GM12878 (cell line): ENCODE data around the gene SNTA1. TPM values are rescaled to one million over a fixed set of nuclear protein-coding genes. Genes with fewer than 3 reads are reported as not detected.

ENCODE experiments used
- ATAC-seq: fragments of 200-7000 bp; cut with Tn5 transposase; 3 replicates; pipeline ENCODE4 v1.9.1; 2020; ENCODE audit warnings: mild to moderate bottlenecking, moderate library complexity
- BruUV-seq: library from RNA; stranded (reverse); fragments of 400-500 nt; replicated peaks from 2 replicates; lab custom pipeline; 2021; lab: Mats Ljungman, UMichigan
- CTCF ChIA-PET: fragments of 300-600 bp; sonication (Branson Sonifier 250); formaldehyde crosslinking; extraction: SDS; loops from one replicate; lab custom pipeline; 2021; ENCODE audit warnings: inconsistent platforms; lab: Yijun Ruan, JAX
- POLR2A ChIA-PET: fragments of 350-600 bp; formaldehyde crosslinking; extraction: SDS; loops from one replicate; lab custom pipeline; 2021; ENCODE audit warnings: inconsistent platforms; lab: Charles Lee
- RAD21 ChIA-PET: fragments of 300-600 bp; sonication (Branson Sonifier 250); formaldehyde crosslinking; loops from one replicate; lab custom pipeline; 2023; ENCODE audit warnings: antibody characterized with exemption; ENCODE audit not compliant: unreplicated experiment; lab: Charles Lee
- SMC1A ChIA-PET: fragments of 300-600 bp; sonication (Branson Sonifier 250); formaldehyde crosslinking; loops from one replicate; lab custom pipeline; 2023; ENCODE audit not compliant: unreplicated experiment, uncharacterized antibody; lab: Charles Lee
- DNase-seq: peaks from one replicate; pipeline ENCODE4 v3.0.0-alpha.2; 2011; ENCODE audit warnings: low read depth, low spot score
- FAIRE-seq: peaks from 3 replicates; lab custom pipeline; 2011; peaks lifted over from hg19 to GRCh38; lab: Jason Lieb, UNC
- H2AFZ ChIP-seq: 2 replicates; pipeline ENCODE4 v1.6.0; 2011; ENCODE audit warnings: low read depth, low read length, control low read depth; ENCODE audit not compliant: control insufficient read depth
- H3K27ac ChIP-seq: 2 replicates; pipeline ENCODE4 v1.5.1; 2011; ENCODE audit warnings: control low read depth; ENCODE audit not compliant: control insufficient read depth, insufficient read depth
- H3K27me3 ChIP-seq, 2 experiments: replicated peaks in 1 of 2; 2 replicates each; pipeline versions ENCODE4 v1.6.0 to v1.6.1; 2011; ENCODE audit warnings: low read length in 1 of 2; ENCODE audit not compliant: control insufficient read depth in 2 of 2, insufficient read depth in 2 of 2
- H3K36me3 ChIP-seq, 2 experiments: 2 replicates each; pipeline ENCODE4 v1.5.1; 2011; ENCODE audit warnings: low read length in 1 of 2; ENCODE audit not compliant: control insufficient read depth in 2 of 2, insufficient read depth in 2 of 2
- H3K4me1 ChIP-seq: 2 replicates; pipeline ENCODE4 v1.6.1; 2011; ENCODE audit warnings: mild to moderate bottlenecking, low read length, moderate library complexity, mixed read lengths; ENCODE audit not compliant: control insufficient read depth, insufficient read depth
- H3K4me2 ChIP-seq: 2 replicates; pipeline ENCODE4 v1.6.0; 2011; ENCODE audit warnings: control low read depth; ENCODE audit not compliant: control insufficient read depth, insufficient read depth
- H3K4me3 ChIP-seq: fragments of 200-600 bp; sonication (generic); 2 replicates; pipeline ENCODE4 v1.5.1; 2016
- H3K79me2 ChIP-seq: 2 replicates; pipeline ENCODE4 v1.6.0; 2011; ENCODE audit warnings: low read length; ENCODE audit not compliant: control insufficient read depth, insufficient read depth
- H3K9ac ChIP-seq: 2 replicates; pipeline ENCODE4 v1.8.0; 2011; ENCODE audit warnings: low read length, control low read depth, mixed read lengths; ENCODE audit not compliant: control insufficient read depth, insufficient read depth
- H3K9me3 ChIP-seq: replicated peaks from 3 replicates; pipeline ENCODE4 v1.5.1; 2011; ENCODE audit warnings: mild to moderate bottlenecking, low read length; ENCODE audit not compliant: control insufficient read depth, insufficient read depth
- H4K20me1 ChIP-seq: 2 replicates; pipeline ENCODE4 v1.6.0; 2011; ENCODE audit not compliant: control insufficient read depth, insufficient read depth
- CBFB ChIP-seq: IDR thresholded peaks from 2 replicates; pipeline ENCODE4 v1.6.1; 2016; ENCODE audit warnings: antibody characterized with exemption, low read depth
- NFYB ChIP-seq: IDR thresholded peaks from 2 replicates; pipeline ENCODE4 v1.6.1; 2011; ENCODE audit warnings: low read depth, mild to moderate bottlenecking, low read length, improper control_type of control experiment, moderate library complexity; ENCODE audit not compliant: insufficient read depth
- POLR2A ChIP-seq: IDR thresholded peaks from 2 replicates; pipeline ENCODE4 v1.6.1; 2011; ENCODE audit warnings: low read depth, mild to moderate bottlenecking, low read length
- WGBS: methylation state at CpG from one replicate; pipeline ENCODE4 v1.1.6; 2016; ENCODE audit warnings: low lambda C conversion rate; ENCODE audit not compliant: insufficient replicate concordance, insufficient coverage; ENCODE audit errors: missing lambda C conversion rate; 5-methylcytosine and 5-hydroxymethylcytosine counted together
- in situ Hi-C: fragments of 300-500 bp; cut with MboI; formaldehyde crosslinking; loops from 9 replicates; pipeline ENCODE4 v1.14.3; 2018; ENCODE audit warnings: mixed read lengths
- intact Hi-C: fragments of 100-400 bp; cut with micrococcal nuclease; formaldehyde crosslinking; loops from one replicate; pipeline ENCODE4 v1.14.2; 2022; ENCODE audit not compliant: unreplicated experiment
- polyA plus RNA-seq, 11 experiments: library from polyadenylated mRNA; depleted of rRNA in 4 of 11; unstranded in 6 of 11; stranded (reverse) in 5 of 11; fragments of >200 nt; fragmentation: Nextera tagmentation in 4 of 11; fragmentation: Illumina TruSeq in 1 of 11; extraction: Ambion mirVana in 4 of 11; extraction: Trizol in 1 of 11; gene quantifications; 1 replicate in 1 of 11; 2 replicates in 10 of 11; pipeline versions ENCODE4 v1.2.1 to v1.2.3, GENCODE V29; 2011 to 2016; ENCODE audit warnings: inconsistent platforms in 2 of 11, missing spikeins in 2 of 11, low read depth in 1 of 11
- total RNA-seq, 4 experiments: library from RNA; depleted of rRNA in 3 of 4; stranded (reverse); fragments of >200 nt in 3 of 4; fragmentation: Illumina TruSeq in 1 of 4; extraction: Trizol in 1 of 4; gene quantifications; 2 replicates each; pipeline versions ENCODE4 v1.2.1 to v1.2.3, GENCODE V29; 2013 to 2021
- TF ChIP-seq, protein P1 (sequence below): IDR thresholded peaks from 2 replicates; pipeline ENCODE4 v1.6.1; 2012; ENCODE audit warnings: mild to moderate bottlenecking, low read depth, low read length
- TF ChIP-seq, protein P2 (sequence below): fragments of 150-350 bp; IDR thresholded peaks from 2 replicates; pipeline ENCODE4 v1.6.1; 2016; ENCODE audit warnings: low read depth, low read length

SNTA1 gene
- total and polyA plus RNA-seq, 10 of the 15 experiments (the other 5 are each of a cell fraction or from before 2014, with no cell fraction given), result 0.26 to 5.1 (median 1.8) TPM

DNA sequence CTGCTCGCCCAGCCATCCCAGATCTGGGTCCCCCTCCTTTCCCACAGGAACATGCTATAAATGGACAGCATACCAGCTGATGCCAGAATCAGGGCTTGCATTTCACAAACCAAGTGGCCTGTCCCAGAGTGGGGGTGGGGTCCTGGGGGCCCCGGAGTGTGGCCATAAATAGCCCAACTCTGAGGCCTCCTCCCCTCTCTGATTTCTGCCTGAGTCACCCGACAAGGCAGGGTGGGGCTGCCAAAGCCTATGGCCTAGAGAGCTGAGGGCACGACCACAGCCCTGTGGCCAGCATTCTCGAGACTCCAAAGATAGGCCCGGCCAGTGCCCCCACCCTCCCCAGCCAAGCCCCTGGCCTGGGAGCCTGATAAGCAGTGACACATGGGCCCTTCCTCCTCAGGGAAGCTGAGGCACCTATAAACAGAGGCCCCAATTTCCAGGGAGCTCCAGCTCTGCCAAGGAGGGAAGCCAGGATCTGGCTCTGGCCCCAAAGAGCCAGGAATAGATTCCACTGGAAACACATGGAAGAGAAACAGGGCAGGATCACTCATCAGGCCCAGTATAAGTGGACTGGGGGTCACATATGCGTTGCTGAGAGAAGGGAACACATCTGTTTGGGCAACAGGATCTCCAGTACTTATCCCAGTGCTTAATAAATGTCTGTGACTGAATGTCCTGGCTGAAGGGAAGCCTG lies 20.3 kb downstream of the SNTA1 start (continued):
- TF ChIP-seq, protein P1, sequence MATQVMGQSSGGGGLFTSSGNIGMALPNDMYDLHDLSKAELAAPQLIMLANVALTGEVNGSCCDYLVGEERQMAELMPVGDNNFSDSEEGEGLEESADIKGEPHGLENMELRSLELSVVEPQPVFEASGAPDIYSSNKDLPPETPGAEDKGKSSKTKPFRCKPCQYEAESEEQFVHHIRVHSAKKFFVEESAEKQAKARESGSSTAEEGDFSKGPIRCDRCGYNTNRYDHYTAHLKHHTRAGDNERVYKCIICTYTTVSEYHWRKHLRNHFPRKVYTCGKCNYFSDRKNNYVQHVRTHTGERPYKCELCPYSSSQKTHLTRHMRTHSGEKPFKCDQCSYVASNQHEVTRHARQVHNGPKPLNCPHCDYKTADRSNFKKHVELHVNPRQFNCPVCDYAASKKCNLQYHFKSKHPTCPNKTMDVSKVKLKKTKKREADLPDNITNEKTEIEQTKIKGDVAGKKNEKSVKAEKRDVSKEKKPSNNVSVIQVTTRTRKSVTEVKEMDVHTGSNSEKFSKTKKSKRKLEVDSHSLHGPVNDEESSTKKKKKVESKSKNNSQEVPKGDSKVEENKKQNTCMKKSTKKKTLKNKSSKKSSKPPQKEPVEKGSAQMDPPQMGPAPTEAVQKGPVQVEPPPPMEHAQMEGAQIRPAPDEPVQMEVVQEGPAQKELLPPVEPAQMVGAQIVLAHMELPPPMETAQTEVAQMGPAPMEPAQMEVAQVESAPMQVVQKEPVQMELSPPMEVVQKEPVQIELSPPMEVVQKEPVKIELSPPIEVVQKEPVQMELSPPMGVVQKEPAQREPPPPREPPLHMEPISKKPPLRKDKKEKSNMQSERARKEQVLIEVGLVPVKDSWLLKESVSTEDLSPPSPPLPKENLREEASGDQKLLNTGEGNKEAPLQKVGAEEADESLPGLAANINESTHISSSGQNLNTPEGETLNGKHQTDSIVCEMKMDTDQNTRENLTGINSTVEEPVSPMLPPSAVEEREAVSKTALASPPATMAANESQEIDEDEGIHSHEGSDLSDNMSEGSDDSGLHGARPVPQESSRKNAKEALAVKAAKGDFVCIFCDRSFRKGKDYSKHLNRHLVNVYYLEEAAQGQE, result no peak
- no peak for TF ChIP-seq NFYB
- no peak for TF ChIP-seq POLR2A

DNA sequence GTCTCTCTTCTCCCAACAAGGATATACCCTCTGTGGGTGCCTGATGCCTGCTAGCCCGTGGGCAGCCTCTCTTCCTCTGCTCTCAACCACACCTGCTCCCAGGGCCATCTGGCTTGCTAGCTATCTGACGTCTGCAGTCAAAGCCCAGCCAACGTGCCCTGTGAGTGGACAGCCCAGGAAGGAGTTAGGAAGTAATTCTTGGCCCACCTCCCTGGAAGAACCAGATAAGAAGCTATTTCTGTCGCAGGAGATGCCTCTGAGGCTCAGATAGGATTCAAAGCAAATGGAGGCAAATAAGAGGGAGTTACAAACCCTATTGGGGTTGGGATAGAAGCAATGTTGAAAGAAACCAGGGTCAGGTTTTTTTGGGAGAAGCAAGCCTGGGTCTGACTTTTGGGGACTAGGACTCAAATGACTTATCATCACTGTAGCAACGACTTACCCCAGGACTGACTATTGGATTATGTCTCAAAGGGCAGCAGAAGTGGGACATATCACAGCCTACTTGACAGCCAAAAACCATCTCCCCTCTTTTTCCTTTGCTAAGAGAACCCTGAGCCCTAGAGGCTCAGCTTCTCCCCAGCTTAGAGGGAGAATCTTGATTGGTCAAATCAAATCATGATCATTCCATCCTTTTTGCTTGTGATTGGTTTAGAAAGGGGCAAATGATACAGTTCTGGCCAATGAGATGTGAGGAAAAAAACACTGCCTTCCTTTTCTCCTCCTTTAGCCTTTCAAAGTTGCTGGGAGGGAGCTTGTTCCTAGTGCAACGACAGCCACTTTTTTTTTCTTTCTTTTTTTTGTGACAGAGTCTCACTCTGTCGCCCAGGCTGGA lies 24.2 kb downstream of the SNTA1 start:
- no TSS peak for BruUV-seq
- Histone ChIP-seq H3K4me2 (no peak overlapping the region), H3K27ac (no peak overlapping the region), H3K4me1 (no peaks in the 10 kb centered on the region), H3K4me3 (no peak overlapping the region), H3K9me3 (no peaks in the 10 kb centered on the region), H3K79me2 (no peaks in the 10 kb centered on the region), H2AFZ (no peak overlapping the region), H3K27me3 (no peaks in the 10 kb centered on the region), H3K36me3 (no peaks in the 10 kb centered on the region), H3K9ac (no peak overlapping the region), H4K20me1 (no peaks in the 10 kb centered on the region)
- CTCF ChIA-PET, result interaction anchor here (1.0 kb wide), 1 partner anchor 18 kb away, joined by 3 read pairs; the partner anchor contains the start of gene CDK5RAP1
- TF ChIP-seq CBFB, result no peak
- TF ChIP-seq NFYB, result 0 out of 2 replicates have a peak, but pooled peaks have one; percentile 31
- TF ChIP-seq, protein P2, sequence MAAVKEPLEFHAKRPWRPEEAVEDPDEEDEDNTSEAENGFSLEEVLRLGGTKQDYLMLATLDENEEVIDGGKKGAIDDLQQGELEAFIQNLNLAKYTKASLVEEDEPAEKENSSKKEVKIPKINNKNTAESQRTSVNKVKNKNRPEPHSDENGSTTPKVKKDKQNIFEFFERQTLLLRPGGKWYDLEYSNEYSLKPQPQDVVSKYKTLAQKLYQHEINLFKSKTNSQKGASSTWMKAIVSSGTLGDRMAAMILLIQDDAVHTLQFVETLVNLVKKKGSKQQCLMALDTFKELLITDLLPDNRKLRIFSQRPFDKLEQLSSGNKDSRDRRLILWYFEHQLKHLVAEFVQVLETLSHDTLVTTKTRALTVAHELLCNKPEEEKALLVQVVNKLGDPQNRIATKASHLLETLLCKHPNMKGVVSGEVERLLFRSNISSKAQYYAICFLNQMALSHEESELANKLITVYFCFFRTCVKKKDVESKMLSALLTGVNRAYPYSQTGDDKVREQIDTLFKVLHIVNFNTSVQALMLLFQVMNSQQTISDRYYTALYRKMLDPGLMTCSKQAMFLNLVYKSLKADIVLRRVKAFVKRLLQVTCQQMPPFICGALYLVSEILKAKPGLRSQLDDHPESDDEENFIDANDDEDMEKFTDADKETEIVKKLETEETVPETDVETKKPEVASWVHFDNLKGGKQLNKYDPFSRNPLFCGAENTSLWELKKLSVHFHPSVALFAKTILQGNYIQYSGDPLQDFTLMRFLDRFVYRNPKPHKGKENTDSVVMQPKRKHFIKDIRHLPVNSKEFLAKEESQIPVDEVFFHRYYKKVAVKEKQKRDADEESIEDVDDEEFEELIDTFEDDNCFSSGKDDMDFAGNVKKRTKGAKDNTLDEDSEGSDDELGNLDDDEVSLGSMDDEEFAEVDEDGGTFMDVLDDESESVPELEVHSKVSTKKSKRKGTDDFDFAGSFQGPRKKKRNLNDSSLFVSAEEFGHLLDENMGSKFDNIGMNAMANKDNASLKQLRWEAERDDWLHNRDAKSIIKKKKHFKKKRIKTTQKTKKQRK, result no peak
- no peak for ATAC-seq
- DNase-seq, result no peak
- 63% methylated on average over 7 of the region's 7 CpGs for WGBS
- POLR2A ChIA-PET, result interaction anchor here (0.7 kb wide), 1 partner anchor 301 kb away, joined by 4 read pairs; the partner anchor contains the start of gene PXMP4
- in situ Hi-C loops, result no loop called here
- RAD21 ChIA-PET, result no interaction called here
- SMC1A ChIA-PET, result interaction anchor here (0.7 to 1.6 kb wide), 4 partner anchors 9 to 18 kb away, joined by 3 to 4 read pairs (median 3); partner anchors contain the start of gene CDK5RAP1
- intact Hi-C loops, result no loop called here
- no peak for FAIRE-seq
